Breast epithelium (tissue), 3 donors: ENCODE measurements around the gene TNFRSF6B.

Source experiments
- POLR2A ChIP-seq: fragments of 450-650 bp; IDR thresholded peaks from one replicate; pipeline ENCODE4 v1.6.1; 2016; ENCODE audit warnings: antibody characterized with exemption, mild to moderate bottlenecking, moderate library complexity
- POLR2AphosphoS5 ChIP-seq, 3 donors: sonication (generic); formaldehyde crosslinking; IDR thresholded peaks; one replicate each; pipeline ENCODE4 v1.6.1; 2017; ENCODE audit warnings: antibody characterized with exemption in 3 of 3
- TF ChIP-seq, protein P1 (sequence below), 3 donors: fragments of 450-650 bp; IDR thresholded peaks; one replicate each; pipeline ENCODE4 v1.5.1; 2016 to 2017; ENCODE audit warnings: antibody characterized with exemption in 3 of 3, mild to moderate bottlenecking in 3 of 3, moderate library complexity in 3 of 3

DNA sequence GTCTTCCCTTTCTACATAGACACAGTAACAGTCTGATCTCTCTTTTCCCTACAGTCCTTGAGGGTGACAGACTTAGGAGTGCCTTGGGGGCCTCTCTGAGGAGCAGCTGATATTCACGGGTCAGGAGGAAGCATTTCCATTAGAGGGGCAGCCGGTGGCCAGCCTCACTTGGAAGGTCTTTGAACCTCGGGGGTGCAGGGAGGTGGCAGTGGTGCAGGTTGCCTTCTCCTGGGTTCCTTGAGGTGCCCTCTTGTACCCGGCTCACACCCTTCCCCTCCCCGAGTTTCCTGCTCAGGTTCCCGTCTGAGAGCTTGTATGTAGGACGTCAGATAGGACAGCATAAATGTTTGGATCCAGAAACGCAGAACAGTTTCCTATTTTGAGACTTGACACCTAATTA is 35.8 kb upstream of the TNFRSF6B start:
- TF ChIP-seq POLR2AphosphoS5 (IDR thresholded peaks at IDR 0.05): no peak
- TF ChIP-seq, protein P1, sequence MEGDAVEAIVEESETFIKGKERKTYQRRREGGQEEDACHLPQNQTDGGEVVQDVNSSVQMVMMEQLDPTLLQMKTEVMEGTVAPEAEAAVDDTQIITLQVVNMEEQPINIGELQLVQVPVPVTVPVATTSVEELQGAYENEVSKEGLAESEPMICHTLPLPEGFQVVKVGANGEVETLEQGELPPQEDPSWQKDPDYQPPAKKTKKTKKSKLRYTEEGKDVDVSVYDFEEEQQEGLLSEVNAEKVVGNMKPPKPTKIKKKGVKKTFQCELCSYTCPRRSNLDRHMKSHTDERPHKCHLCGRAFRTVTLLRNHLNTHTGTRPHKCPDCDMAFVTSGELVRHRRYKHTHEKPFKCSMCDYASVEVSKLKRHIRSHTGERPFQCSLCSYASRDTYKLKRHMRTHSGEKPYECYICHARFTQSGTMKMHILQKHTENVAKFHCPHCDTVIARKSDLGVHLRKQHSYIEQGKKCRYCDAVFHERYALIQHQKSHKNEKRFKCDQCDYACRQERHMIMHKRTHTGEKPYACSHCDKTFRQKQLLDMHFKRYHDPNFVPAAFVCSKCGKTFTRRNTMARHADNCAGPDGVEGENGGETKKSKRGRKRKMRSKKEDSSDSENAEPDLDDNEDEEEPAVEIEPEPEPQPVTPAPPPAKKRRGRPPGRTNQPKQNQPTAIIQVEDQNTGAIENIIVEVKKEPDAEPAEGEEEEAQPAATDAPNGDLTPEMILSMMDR (IDR thresholded peaks at IDR 0.05): no peak
- no peak for TF ChIP-seq POLR2A
